DND-41 (cell line): ENCODE results near the gene INPP5J.

Source experiments
- ATAC-seq: fragments of 200-7000 bp; cut with Tn5 transposase; 3 replicates; pipeline ENCODE4 v1.9.1; 2021; ENCODE audit warnings: low read depth; ENCODE audit not compliant: insufficient read depth
- DNase-seq: peaks from one replicate; pipeline ENCODE4 v3.0.0-alpha.2; 2020
- H2AFZ ChIP-seq: 2 replicates; pipeline ENCODE4 v1.6.0; 2012; ENCODE audit warnings: low read depth, low read length
- H3K27ac ChIP-seq: 2 replicates; pipeline ENCODE4 v1.5.1; 2012; ENCODE audit warnings: low read length, inconsistent platforms
- H3K27me3 ChIP-seq: fragments of 200-600 bp; sonication (generic); 2 replicates; pipeline ENCODE4 v1.6.0; 2012; ENCODE audit warnings: low read length, mild to moderate bottlenecking, inconsistent platforms; ENCODE audit not compliant: insufficient read depth, poor library complexity
- H3K36me3 ChIP-seq: 2 replicates; pipeline ENCODE4 v1.5.1; 2012; ENCODE audit warnings: low read length, inconsistent platforms; ENCODE audit not compliant: insufficient read depth
- H3K4me1 ChIP-seq: 2 replicates; pipeline ENCODE4 v1.5.1; 2012; ENCODE audit warnings: mild to moderate bottlenecking, low read length; ENCODE audit not compliant: insufficient read depth
- H3K4me2 ChIP-seq: 2 replicates; pipeline ENCODE4 v1.6.0; 2012; ENCODE audit warnings: mild to moderate bottlenecking, moderate library complexity, low read length, inconsistent platforms; ENCODE audit not compliant: insufficient read depth
- H3K4me3 ChIP-seq, 2 experiments: fragments of 200-600 bp in 1 of 2; shearing (Covaris generic) in 1 of 2; 2 replicates each; pipeline ENCODE4 v1.5.1; 2012 to 2016; ENCODE audit warnings: inconsistent platforms in 2 of 2, low read length in 2 of 2, mild to moderate bottlenecking in 2 of 2, low read depth in 1 of 2, moderate library complexity in 1 of 2
- H3K79me2 ChIP-seq: 2 replicates; pipeline ENCODE4 v1.6.0; 2012; ENCODE audit warnings: low read length, inconsistent platforms; ENCODE audit not compliant: insufficient read depth
- H3K9ac ChIP-seq: 2 replicates; pipeline ENCODE4 v1.6.0; 2012; ENCODE audit warnings: low read depth, mild to moderate bottlenecking, inconsistent platforms, low read length, moderate library complexity
- H3K9me3 ChIP-seq: 2 replicates; pipeline ENCODE4 v1.5.1; 2012; ENCODE audit warnings: low read length, moderate library complexity, mild to moderate bottlenecking, inconsistent platforms; ENCODE audit not compliant: insufficient read depth, severe bottlenecking
- H4K20me1 ChIP-seq: 2 replicates; pipeline ENCODE4 v1.6.0; 2012; ENCODE audit warnings: low read length; ENCODE audit not compliant: insufficient read depth
- CTCF ChIP-seq: IDR thresholded peaks from 2 replicates; pipeline ENCODE4 v1.5.1; 2012; ENCODE audit warnings: borderline replicate concordance, low read length, moderate library complexity, mild to moderate bottlenecking; ENCODE audit not compliant: poor library complexity, severe bottlenecking; ENCODE audit errors: extremely low read depth
- EZH2 ChIP-seq: IDR thresholded peaks from 3 replicates; pipeline ENCODE4 v1.6.1; 2012; ENCODE audit warnings: borderline replicate concordance, low read depth, mild to moderate bottlenecking, moderate library complexity, low read length, inconsistent platforms; ENCODE audit not compliant: severe bottlenecking

INPP5J gene

GRCh38 chr22:31143038-31143437 lies 20.3 kb downstream of the INPP5J start:
- DNase-seq = no peak
- Histone ChIP-seq H3K4me1 (no peaks in the 10 kb centered on the region), H3K27ac (no peak overlapping the region), H3K27me3 (no peaks in the 10 kb centered on the region), H2AFZ (no peak overlapping the region), H3K4me3 (no peak overlapping the region), H3K9me3 (peaks cover 3% of the 10 kb centered on the region), H3K79me2 (no peaks in the 10 kb centered on the region), H4K20me1 (no peaks in the 10 kb centered on the region), H3K4me2 (no peak overlapping the region), H3K36me3 (no peaks in the 10 kb centered on the region), H3K9ac (no peak overlapping the region)
- ATAC-seq = no peak
- TF ChIP-seq CTCF (no peak), EZH2 (no peak)

- Histone ChIP-seq H2AFZ (no peak overlapping the region), H3K27ac (no peak overlapping the region), H3K79me2 (no peaks in the 10 kb centered on the region), H4K20me1 (no peaks in the 10 kb centered on the region), H3K4me1 (no peaks in the 10 kb centered on the region), H3K27me3 (no peaks in the 10 kb centered on the region), H3K9me3 (peaks cover 3% of the 10 kb centered on the region), H3K4me3 (no peak overlapping the region), H3K36me3 (no peaks in the 10 kb centered on the region), H3K4me2 (no peak overlapping the region), H3K9ac (no peak overlapping the region)
- TF ChIP-seq EZH2 (no peak), CTCF (no peak)
- ATAC-seq (no peak), DNase-seq (no peak)
These were observed 20.8 kb downstream of the INPP5J start for GRCh38 chr22:31143537-31143936.

GRCh38 chr22:31144223-31144622 lies 21.5 kb downstream of the INPP5J start:
- Histone ChIP-seq H4K20me1 (no peaks in the 10 kb centered on the region), H3K9me3 (peaks cover 3% of the 10 kb centered on the region), H3K79me2 (no peaks in the 10 kb centered on the region), H3K4me3 (no peak overlapping the region), H3K36me3 (no peaks in the 10 kb centered on the region), H3K27ac (no peak overlapping the region), H3K27me3 (peaks cover 1% of the 10 kb centered on the region), H3K9ac (no peak overlapping the region), H3K4me1 (no peaks in the 10 kb centered on the region), H2AFZ (no peak overlapping the region), H3K4me2 (no peak overlapping the region)
- DNase-seq = no peak
- ATAC-seq = no peak
- TF ChIP-seq CTCF (no peak), EZH2 (no peak)

- Histone ChIP-seq H3K4me2 (no peak overlapping the region), H3K27me3 (peaks cover 3% of the 10 kb centered on the region), H3K9me3 (peaks cover 3% of the 10 kb centered on the region), H4K20me1 (no peaks in the 10 kb centered on the region), H3K79me2 (no peaks in the 10 kb centered on the region), H3K9ac (no peak overlapping the region), H3K36me3 (no peaks in the 10 kb centered on the region), H2AFZ (no peak overlapping the region), H3K4me3 (no peak overlapping the region), H3K4me1 (no peaks in the 10 kb centered on the region), H3K27ac (no peak overlapping the region)
- no peak for ATAC-seq
- TF ChIP-seq EZH2 = no peak
- TF ChIP-seq CTCF = no peak
- DNase-seq = no peak
These were observed 25.7 kb downstream of the INPP5J start for GRCh38 chr22:31148488-31148887.
